ENCODE results near the gene SCAANT1. TPM values are rescaled to one million over a fixed set of nuclear protein-coding genes. Genes with fewer than 3 reads are reported as not detected.

Gene SCAANT1
- total RNA-seq, 2 experiments from 2014 or later: not detected

DNA sequence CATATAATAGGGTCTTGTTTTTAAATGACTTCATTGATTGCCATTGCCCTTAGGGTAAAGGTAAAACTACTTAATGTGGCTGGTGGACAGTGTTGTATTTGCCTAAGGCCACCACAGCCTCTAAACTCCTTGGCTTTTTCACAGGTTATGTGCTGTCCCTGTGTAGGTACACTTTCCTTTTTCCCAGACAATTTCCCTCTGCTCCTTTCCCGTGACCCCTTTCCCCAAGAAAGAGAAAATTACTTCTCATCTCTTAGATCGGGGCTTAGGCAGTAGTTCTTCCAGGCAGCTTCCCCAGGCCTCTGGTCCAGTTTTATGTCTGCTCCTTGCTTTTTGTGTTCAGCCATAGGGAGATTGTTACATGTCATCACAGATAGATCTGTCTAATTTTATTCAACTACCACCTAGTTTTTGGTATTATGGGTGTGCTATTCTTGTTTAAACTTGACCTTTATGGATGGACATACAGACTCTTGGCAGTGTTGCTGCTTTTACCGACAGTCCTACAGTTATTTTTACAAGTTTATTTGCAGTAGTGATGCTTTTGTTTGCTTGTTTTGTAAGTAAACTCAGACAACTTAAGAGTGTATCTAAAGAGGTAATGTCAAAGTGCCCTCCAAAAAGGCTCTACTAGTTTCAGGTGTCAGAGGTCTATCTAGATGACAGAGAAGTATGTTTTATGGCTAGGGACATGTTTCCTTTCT lies 20.5 kb upstream of the SCAANT1 start:
- Mint-ChIP-seq H3K4me1 (peaks cover 57% of the 10 kb centered on the region), H3K27me3 (no peaks in the 10 kb centered on the region), H3K27ac (no peak overlapping the region), H3K9me3 (ENCODE audit: low read depth) (no peaks in the 10 kb centered on the region), H3K4me3 (no peak overlapping the region), H3K36me3 (ENCODE audit: low read depth) (peaks cover 18% of the 10 kb centered on the region)
- DNase-seq: no peak
- ATAC-seq: no peak
- ChIA-PET CTCF (interaction anchor here (1.4 kb wide), 1 partner anchor 9 kb away, joined by 4 read pairs; no protein-coding TSS in a partner anchor), POLR2A (no interaction called here)
- intact Hi-C loops (cut with DNase I, micrococcal nuclease): no loop called here

DNA sequence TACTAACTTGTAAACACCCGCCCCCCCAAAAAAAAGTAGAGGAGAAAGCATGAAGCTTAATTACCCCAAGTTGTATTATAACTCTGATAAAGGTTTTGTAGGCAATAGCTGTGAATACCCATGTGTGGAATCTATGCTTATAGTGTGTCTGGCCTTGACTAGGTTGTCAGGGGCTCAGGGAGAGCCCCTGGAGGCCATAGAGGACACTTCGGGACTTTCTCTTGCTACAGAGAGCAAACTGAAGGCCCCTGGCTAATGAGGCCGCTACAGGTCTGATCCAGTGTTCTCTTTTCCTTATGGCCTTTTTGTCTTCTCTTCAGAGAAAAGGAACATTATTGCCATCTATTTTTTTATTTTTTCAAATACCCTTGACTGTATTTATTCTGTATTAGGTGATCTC lies 19.1 kb upstream of the SCAANT1 start:
- Mint-ChIP-seq H3K9me3 (ENCODE audit: low read depth) (no peaks in the 10 kb centered on the region), H3K4me3 (no peak overlapping the region), H3K4me1 (peaks cover 44% of the 10 kb centered on the region), H3K36me3 (ENCODE audit: low read depth) (peaks cover 23% of the 10 kb centered on the region), H3K27me3 (no peaks in the 10 kb centered on the region), H3K27ac (no peak overlapping the region)
- no peak for ATAC-seq
- DNase-seq: no peak
- intact Hi-C loops (cut with DNase I, micrococcal nuclease): no loop called here
- CTCF ChIA-PET: no interaction called here
- POLR2A ChIA-PET: no interaction called here

DNA sequence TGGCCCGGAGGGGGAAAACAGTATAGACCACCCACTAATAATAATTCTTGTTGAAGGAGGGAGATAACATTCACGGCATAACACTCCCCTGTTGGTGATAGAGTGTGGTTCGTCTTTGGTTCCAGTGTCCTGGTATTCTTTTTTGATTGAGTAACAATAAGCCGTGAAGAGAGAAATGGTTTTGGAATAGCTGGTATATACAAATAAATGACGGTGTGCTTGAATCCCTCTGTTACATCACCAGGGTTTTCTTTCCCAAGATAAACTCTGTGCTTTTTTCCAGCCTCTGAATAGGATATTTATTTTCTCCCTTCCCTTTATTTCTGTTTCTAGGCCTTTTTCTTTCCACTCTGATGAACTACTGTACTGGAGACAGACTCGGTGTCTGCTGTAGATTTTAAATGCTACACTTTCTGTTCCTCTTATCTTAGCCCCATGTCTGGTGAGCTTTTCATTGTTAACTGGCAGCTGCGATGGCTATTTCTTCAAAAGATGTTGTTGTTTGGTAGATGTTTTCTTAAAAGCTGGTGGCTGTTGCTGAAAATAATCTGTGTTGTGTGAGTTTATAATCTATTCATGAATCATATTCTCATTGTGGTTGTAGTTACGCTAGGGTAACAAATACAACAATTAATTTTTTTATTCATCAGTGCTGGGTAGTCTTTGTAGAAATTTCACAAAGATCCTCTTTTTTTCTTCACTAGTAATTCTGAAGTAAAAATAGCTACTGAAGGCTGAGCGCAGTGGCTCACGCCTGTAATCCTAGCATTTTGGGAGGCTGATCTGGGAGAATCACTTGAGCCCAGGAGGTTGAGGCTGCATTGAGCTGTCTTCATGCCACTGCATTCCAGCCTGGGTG lies 15.5 kb upstream of the SCAANT1 start:
- ChIA-PET POLR2A (interaction anchor here (1.2 kb wide), 1 partner anchor 37 kb away, joined by 3 read pairs; no protein-coding TSS in a partner anchor), CTCF (interaction anchor here (0.6 to 0.9 kb wide), 2 partner anchors 14 to 17 kb away, joined by 3 read pairs; no protein-coding TSS in a partner anchor)
- Mint-ChIP-seq H3K4me1 (peaks cover 21% of the 10 kb centered on the region), H3K27ac (no peak overlapping the region), H3K27me3 (no peaks in the 10 kb centered on the region), H3K36me3 (ENCODE audit: low read depth) (peaks cover 40% of the 10 kb centered on the region), H3K9me3 (ENCODE audit: low read depth) (no peaks in the 10 kb centered on the region), H3K4me3 (no peak overlapping the region)
- intact Hi-C loops (cut with DNase I, micrococcal nuclease): no loop called here
- DNase-seq (no peak), ATAC-seq (no peak)

DNA sequence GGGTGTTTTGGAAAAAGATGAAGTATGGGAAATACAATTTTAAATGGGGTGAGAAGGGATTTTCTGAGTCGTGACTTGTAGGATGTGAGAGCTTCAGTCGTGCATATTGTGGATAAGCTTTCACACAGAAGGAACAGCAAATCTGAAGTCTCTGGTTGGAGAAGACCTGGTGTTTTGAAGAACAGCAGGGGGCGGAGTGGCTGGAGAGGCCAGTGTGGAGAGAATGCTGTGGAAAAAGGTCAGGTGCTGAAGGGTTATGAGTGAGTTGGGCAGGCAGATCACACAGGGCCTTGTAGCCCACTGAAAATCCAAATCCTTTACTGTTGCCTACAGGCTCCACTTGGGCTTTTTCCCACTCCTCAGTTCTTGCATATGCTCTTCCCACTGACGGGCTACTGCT lies 14.1 kb upstream of the SCAANT1 start:
- ChIA-PET POLR2A (no interaction called here), CTCF (no interaction called here)
- Mint-ChIP-seq H3K9me3 (ENCODE audit: low read depth) (no peaks in the 10 kb centered on the region), H3K4me3 (no peak overlapping the region), H3K27me3 (no peaks in the 10 kb centered on the region), H3K36me3 (ENCODE audit: low read depth) (peaks cover 45% of the 10 kb centered on the region), H3K27ac (peak overlapping the region; percentile 32), H3K4me1 (peaks cover 19% of the 10 kb centered on the region)
- ATAC-seq (no peak), DNase-seq (no peak)
- intact Hi-C loops (cut with DNase I, micrococcal nuclease): no loop called here

DNA sequence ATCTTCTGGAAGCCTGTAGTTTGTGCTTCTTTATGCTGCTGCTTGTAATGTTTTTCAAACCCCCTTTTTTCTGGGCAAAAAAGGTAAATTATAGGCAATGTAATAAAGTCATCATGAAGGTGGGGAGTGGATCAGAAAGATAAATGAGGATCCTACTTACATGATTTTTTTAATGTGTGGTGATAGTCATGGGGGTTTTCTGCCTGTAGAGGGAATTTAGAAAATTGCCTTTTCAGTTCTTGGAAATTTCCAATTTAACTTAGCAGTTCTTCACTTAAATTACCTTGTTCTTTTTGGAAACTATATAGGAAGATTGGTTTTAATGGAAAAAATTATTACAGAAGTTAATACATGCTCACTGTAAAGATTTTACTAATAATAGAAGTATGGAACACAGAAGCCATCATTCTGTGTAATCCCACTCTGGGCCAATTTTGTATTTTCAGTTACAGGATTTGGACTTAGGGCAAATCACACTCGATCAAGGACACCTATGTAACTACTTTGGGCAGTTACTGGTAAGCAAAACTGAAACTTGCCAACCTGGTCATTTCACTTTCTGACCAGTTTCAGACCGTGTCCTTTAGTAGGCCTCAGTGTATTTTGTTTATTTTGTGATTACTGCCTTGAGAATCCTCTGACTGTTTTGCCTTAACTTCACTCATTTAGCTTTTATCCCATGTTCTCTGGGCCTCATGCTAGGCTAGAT lies 10.5 kb upstream of the SCAANT1 start:
- Mint-ChIP-seq H3K9me3 (ENCODE audit: low read depth) (no peaks in the 10 kb centered on the region), H3K36me3 (ENCODE audit: low read depth) (peaks cover 58% of the 10 kb centered on the region), H3K27ac (no peak overlapping the region), H3K4me3 (no peak overlapping the region), H3K27me3 (no peaks in the 10 kb centered on the region), H3K4me1 (peaks cover 30% of the 10 kb centered on the region)
- no peak for ATAC-seq
- intact Hi-C loops (cut with DNase I, micrococcal nuclease): no loop called here
- ChIA-PET CTCF (interaction anchor here (0.7 kb wide), 1 partner anchor 9 kb away, joined by 3 read pairs; no protein-coding TSS in a partner anchor), POLR2A (interaction anchor here (0.7 kb wide), 1 partner anchor 55 kb away, joined by 6 read pairs; no protein-coding TSS in a partner anchor)
- no peak for DNase-seq

DNA sequence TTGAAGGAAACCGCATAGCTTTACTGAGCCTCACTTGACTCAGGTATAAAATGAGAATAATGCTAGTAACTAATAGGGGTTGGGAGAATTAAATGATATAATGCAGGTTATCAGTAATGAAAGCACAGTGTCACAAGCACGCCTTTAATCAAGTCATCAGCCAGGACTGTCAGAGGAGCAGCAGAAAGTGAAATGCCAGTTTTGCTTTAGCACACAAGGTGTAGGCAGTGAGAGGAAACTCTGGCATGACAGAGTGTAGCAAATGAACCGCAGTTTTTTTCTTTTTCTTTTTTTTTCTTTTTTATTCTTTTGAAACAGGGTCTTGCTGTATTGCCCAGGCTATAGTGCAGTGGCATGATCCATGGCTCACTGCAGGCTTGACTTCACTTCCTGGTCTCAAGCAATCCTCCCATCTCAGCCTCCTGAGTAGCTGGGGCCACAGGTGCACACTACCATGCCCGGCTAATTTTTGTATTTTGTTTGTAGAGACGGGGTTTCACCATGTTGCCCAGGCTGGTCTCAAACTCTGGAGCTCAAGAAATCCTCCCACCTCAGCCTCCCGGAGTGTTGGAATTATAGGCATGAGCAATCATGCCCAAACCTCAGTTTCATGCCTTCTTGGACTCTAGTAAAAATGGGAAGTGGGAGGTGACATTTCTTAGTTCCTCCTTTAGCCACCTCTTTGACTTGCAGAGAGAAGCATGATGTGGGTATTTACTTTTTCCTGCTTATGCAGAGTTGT lies 9.7 kb upstream of the SCAANT1 start:
- H3K36me3 Mint-ChIP-seq (ENCODE audit: low read depth): peaks cover 65% of the 10 kb centered on the region
- ChIA-PET CTCF (no interaction called here), POLR2A (interaction anchor here (0.7 kb wide), 1 partner anchor 54 kb away, joined by 6 read pairs; no protein-coding TSS in a partner anchor)
- no peaks in the 10 kb centered on the region for H3K9me3 Mint-ChIP-seq (ENCODE audit: low read depth)
- no peaks in the 10 kb centered on the region for H3K27me3 Mint-ChIP-seq
- DNase-seq: no peak
- H3K4me1 Mint-ChIP-seq: peaks cover 35% of the 10 kb centered on the region
- intact Hi-C loops (cut with DNase I, micrococcal nuclease): no loop called here
- no peak overlapping the region for H3K4me3 Mint-ChIP-seq
- ATAC-seq: no peak
- H3K27ac Mint-ChIP-seq: no peak overlapping the region

DNA sequence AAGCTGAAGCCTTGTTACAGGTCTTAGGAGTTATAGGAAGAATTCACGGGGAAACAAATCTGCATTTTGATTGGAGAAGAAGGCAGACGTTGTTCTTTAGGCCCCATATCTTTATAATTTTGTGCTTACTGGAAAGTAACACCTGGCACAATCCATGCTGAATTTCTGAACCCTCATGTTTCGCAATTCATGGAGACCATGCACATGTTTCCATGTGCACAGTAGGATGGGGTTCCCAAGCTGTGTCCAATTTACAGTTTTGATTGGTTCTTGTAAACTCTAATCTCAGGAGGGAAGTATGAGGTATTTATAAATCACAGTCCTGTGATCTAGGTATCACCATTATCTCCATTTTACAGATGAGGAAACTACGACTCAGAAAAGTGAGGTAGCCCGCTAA lies 7.8 kb upstream of the SCAANT1 start:
- no peak overlapping the region for H3K27ac Mint-ChIP-seq
- DNase-seq (no peak), ATAC-seq (peak; percentile 44)
- H3K4me3 Mint-ChIP-seq: no peak overlapping the region
- intact Hi-C loops (cut with DNase I, micrococcal nuclease): no loop called here
- ChIA-PET CTCF (no interaction called here), POLR2A (no interaction called here)
- H3K36me3 Mint-ChIP-seq (ENCODE audit: low read depth): peaks cover 67% of the 10 kb centered on the region
- no peaks in the 10 kb centered on the region for H3K27me3 Mint-ChIP-seq
- H3K9me3 Mint-ChIP-seq (ENCODE audit: low read depth): no peaks in the 10 kb centered on the region
- H3K4me1 Mint-ChIP-seq: peaks cover 38% of the 10 kb centered on the region

DNA sequence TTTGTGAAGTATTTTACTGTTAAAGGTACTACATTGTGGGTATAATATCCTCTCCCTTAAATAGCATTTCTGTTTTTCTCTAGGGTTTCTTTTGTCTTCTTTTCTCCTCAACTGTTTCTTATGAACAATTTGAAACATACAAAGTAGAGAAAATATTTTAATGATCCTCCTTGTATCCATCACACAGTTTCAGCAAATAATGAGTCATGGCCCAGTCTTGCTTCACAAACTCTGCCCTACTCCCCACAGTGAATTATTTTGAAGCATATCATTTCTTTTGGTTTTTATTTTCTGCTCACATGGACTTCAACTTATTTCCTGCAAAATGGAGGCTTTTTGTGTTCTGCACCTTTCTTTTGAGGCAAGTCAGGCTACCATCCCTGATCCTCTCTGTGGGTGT lies 6.1 kb upstream of the SCAANT1 start:
- intact Hi-C loops (cut with DNase I, micrococcal nuclease): loop anchor here in 1 of 2 experiments (10.0 kb wide), 1 partner anchor 1604 kb away; no protein-coding TSS in a partner anchor
- Mint-ChIP-seq H3K4me1 (peaks cover 53% of the 10 kb centered on the region), H3K9me3 (ENCODE audit: low read depth) (no peaks in the 10 kb centered on the region), H3K4me3 (no peak overlapping the region), H3K36me3 (ENCODE audit: low read depth) (peaks cover 68% of the 10 kb centered on the region), H3K27ac (no peak overlapping the region), H3K27me3 (no peaks in the 10 kb centered on the region)
- no peak for DNase-seq
- CTCF ChIA-PET: no interaction called here
- POLR2A ChIA-PET: no interaction called here
- no peak for ATAC-seq

DNA sequence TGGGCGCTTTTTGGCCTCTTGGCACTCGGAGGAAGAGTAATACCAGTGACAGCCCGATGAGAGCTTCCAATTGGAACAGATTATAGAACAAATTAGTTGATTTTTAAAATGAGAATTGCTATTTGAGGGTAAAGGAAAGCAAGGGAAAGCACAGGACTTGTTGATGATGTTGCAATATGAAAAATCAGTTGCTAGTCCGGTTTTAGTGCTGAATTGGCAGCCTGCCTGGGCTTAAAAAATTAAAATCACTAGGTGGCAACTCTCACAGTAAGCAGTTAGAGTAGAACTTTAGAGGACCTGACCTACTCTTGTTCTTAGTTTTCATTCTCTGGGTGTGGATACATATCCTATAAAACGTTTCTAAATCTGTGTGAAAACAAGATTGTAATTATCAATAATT lies 2.1 kb upstream of the SCAANT1 start:
- intact Hi-C loops (cut with DNase I, micrococcal nuclease): loop anchor here (5.0 to 10.0 kb wide), 2 partner anchors 53 to 1600 kb away; no protein-coding TSS in a partner anchor
- Mint-ChIP-seq H3K9me3 (ENCODE audit: low read depth) (no peaks in the 10 kb centered on the region), H3K27ac (no peak overlapping the region)

DNA sequence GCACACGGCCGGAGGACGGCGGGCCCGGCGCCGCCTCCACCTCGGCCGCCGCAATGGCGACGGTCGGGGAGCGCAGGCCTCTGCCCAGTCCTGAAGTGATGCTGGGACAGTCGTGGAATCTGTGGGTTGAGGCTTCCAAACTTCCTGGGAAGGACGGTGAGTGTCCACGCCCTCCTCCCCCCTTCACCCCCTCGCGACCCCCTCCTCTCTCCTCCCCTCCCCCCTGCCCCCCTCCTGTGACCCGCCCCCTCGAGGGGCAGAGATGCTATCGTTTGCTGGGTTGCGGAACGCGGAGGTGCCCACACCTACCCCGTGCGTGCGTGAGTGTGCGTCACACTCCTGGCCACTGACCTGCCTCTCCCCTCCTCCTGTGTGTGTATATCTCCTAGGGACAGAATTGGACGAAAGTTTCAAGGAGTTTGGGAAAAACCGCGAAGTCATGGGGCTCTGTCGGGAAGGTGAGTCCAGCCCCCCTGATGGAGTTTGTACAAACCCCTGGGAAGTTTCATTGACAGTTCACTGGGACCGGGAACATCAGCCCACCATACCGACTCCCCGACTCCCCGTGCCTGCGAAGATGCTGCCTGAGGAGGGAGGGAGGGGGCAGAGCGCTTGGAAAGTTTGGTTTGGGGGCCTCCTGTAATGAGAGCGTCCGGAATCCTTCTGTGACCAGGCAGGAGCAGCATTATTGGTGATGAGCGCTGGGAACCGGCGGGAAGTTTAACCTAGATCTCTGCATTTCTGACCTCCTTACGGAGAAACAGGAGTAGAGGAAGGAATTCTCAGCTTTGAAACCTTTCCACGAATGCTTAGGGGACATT lies 795 bp upstream of the SCAANT1 start:
- H3K27me3 Mint-ChIP-seq: no peaks in the 10 kb centered on the region
- ATAC-seq: peak; percentile 33
- POLR2A ChIA-PET: no interaction called here
- H3K9me3 Mint-ChIP-seq (ENCODE audit: low read depth): no peaks in the 10 kb centered on the region
- H3K27ac Mint-ChIP-seq: peak overlapping the region; percentile 84
- H3K4me1 Mint-ChIP-seq: peaks cover 53% of the 10 kb centered on the region
- intact Hi-C loops (cut with DNase I, micrococcal nuclease): loop anchor here (1.0 to 10.0 kb wide), 6 partner anchors 48 to 1598 kb away; partner anchors contain the start of genes PSMD6 (in 2 of the 2), ATXN7 (in 1 of the 2) and THOC7 (in 1 of the 2)
- H3K4me3 Mint-ChIP-seq: peak overlapping the region; percentile 88
- H3K36me3 Mint-ChIP-seq (ENCODE audit: low read depth): peaks cover 45% of the 10 kb centered on the region
- peak; percentile 68 for DNase-seq
- CTCF ChIA-PET: interaction anchor here (0.5 to 0.7 kb wide), 2 partner anchors 10 to 15 kb away, joined by 3 read pairs; no protein-coding TSS in a partner anchor

More for the DNA sequence above, 2.1 kb upstream of the SCAANT1 start:
- DNase-seq: no peak
- Mint-ChIP-seq H3K36me3 (ENCODE audit: low read depth) (peaks cover 59% of the 10 kb centered on the region), H3K4me1 (peaks cover 57% of the 10 kb centered on the region), H3K27me3 (no peaks in the 10 kb centered on the region), H3K4me3 (peak overlapping the region; percentile 88)
- ChIA-PET POLR2A (no interaction called here), CTCF (interaction anchor here (1.0 kb wide), 1 partner anchor 39 kb away, joined by 4 read pairs; no protein-coding TSS in a partner anchor)
- no peak for ATAC-seq
